ENCODE data around the gene CNTNAP2.

CNTNAP2 gene

GRCh38 chr7:147681530-147681929 lies 1564.9 kb downstream of the CNTNAP2 start:
- H3K36me3 ChIP-seq, result no peaks in the 10 kb centered on the region
- no peaks in the 10 kb centered on the region for H3K4me1 ChIP-seq
- no peaks in the 10 kb centered on the region for H3K27me3 ChIP-seq
- no peak for DNase-seq
- no peaks in the 10 kb centered on the region for H3K9me3 ChIP-seq
- TF ChIP-seq CTCF (IDR thresholded peaks at IDR 0.05; ENCODE audit: low read depth, low read length), result no peak
- no peak overlapping the region for H3K4me3 ChIP-seq (ENCODE audit: low read depth, low read length)

- no peak for TF ChIP-seq CTCF (IDR thresholded peaks at IDR 0.05; ENCODE audit: low read depth, low read length)
- no peaks in the 10 kb centered on the region for H3K27me3 ChIP-seq
- no peaks in the 10 kb centered on the region for H3K36me3 ChIP-seq
- H3K4me1 ChIP-seq, result no peaks in the 10 kb centered on the region
- no peak for DNase-seq
- H3K4me3 ChIP-seq (ENCODE audit: low read depth, low read length), result no peak overlapping the region
- H3K9me3 ChIP-seq, result no peaks in the 10 kb centered on the region
Observed at GRCh38 chr7:147700702-147701101, 1584.1 kb downstream of the CNTNAP2 start.

GRCh38 chr7:147707926-147708325 lies 1591.3 kb downstream of the CNTNAP2 start:
- H3K9me3 ChIP-seq, result no peaks in the 10 kb centered on the region; the same call in 1 of the 2 replicates
- no peaks in the 10 kb centered on the region for H3K27me3 ChIP-seq
- DNase-seq, result no peak
- no peaks in the 10 kb centered on the region for H3K4me1 ChIP-seq
- no peak overlapping the region for H3K4me3 ChIP-seq (ENCODE audit: low read depth, low read length)
- H3K36me3 ChIP-seq, result no peaks in the 10 kb centered on the region
- no peak for TF ChIP-seq CTCF (IDR thresholded peaks at IDR 0.05; ENCODE audit: low read depth, low read length)

- Histone ChIP-seq H3K9me3 (no peaks in the 10 kb centered on the region; the same call in 1 of the 2 replicates), H3K27me3 (no peaks in the 10 kb centered on the region), H3K36me3 (no peaks in the 10 kb centered on the region), H3K4me1 (no peaks in the 10 kb centered on the region), H3K4me3 (ENCODE audit: low read depth, low read length) (no peak overlapping the region)
- TF ChIP-seq CTCF (IDR thresholded peaks at IDR 0.05; ENCODE audit: low read depth, low read length), result no peak
- no peak for DNase-seq
Observed at GRCh38 chr7:147708871-147709270, 1592.3 kb downstream of the CNTNAP2 start.

GRCh38 chr7:147711447-147711846 lies 1594.8 kb downstream of the CNTNAP2 start:
- H3K4me3 ChIP-seq (ENCODE audit: low read depth, low read length), result no peak overlapping the region
- DNase-seq, result no peak
- no peaks in the 10 kb centered on the region for H3K27me3 ChIP-seq
- no peaks in the 10 kb centered on the region for H3K4me1 ChIP-seq
- TF ChIP-seq CTCF (IDR thresholded peaks at IDR 0.05; ENCODE audit: low read depth, low read length), result no peak
- no peaks in the 10 kb centered on the region; the same call in 1 of the 2 replicates for H3K9me3 ChIP-seq
- no peaks in the 10 kb centered on the region for H3K36me3 ChIP-seq

- no peaks in the 10 kb centered on the region for H3K27me3 ChIP-seq
- no peaks in the 10 kb centered on the region for H3K9me3 ChIP-seq
- no peak for DNase-seq
- peak overlapping the region; percentile 8; the same call in 1 of the 2 replicates for H3K4me3 ChIP-seq (ENCODE audit: low read depth, low read length)
- H3K4me1 ChIP-seq, result peaks cover 18% of the 10 kb centered on the region
- H3K36me3 ChIP-seq, result no peaks in the 10 kb centered on the region
- no peak for TF ChIP-seq CTCF (IDR thresholded peaks at IDR 0.05; ENCODE audit: low read depth, low read length)
Observed at GRCh38 chr7:147721962-147722830, 1605.6 kb downstream of the CNTNAP2 start.
